ENCODE data around the gene SEC22B. TPM values are rescaled to one million over a fixed set of nuclear protein-coding genes. Genes with fewer than 3 reads are reported as not detected.
"Not testable (repeated sequence)": the region's sequence is repeated elsewhere in the genome, so short reads cannot be mapped to it uniquely, and the experiment has no call there.

Gene SEC22B
- total and polyA plus RNA-seq, 7 experiments from 2014 or later = 17.2 to 49.6 (median 29.3) TPM

- Mint-ChIP-seq H3K27ac (peak overlapping the region in 1 of 9 donors; percentile 78), H3K4me1 (peaks cover 0 to 15% (median 7%) of the 10 kb centered on the region in 7 donors), H3K4me3 (peak overlapping the region in 1 of 10 donors; percentile 70)
- H3K4me3 ChIP-seq (ENCODE audit: low read length); POLR2A ChIA-PET; CTCF ChIA-PET; H3K9me3 ChIP-seq (ENCODE audit: control insufficient read depth in 2 of 3, low read length in 3 of 3); DNase-seq; H3K9me3 Mint-ChIP-seq; H3K36me3 ChIP-seq (ENCODE audit: control insufficient read depth in 2 of 3, insufficient read depth in 3 of 3, low read length in 3 of 3); H3K27me3 Mint-ChIP-seq; intact Hi-C loops (cut with micrococcal nuclease); H3K4me1 ChIP-seq (ENCODE audit: control insufficient read depth in 2 of 2, insufficient read depth in 2 of 2, low read length in 2 of 2); H3K27ac ChIP-seq (ENCODE audit: low read depth, low read length); H3K27me3 ChIP-seq (ENCODE audit: control insufficient read depth in 2 of 2, insufficient read depth in 2 of 2, low read length in 2 of 2); H3K36me3 Mint-ChIP-seq: not testable (repeated sequence)
- ATAC-seq = peak; percentile 36
These were observed 71.0 kb downstream of the SEC22B start for GRCh38 chr1:120105288-120105687.

- H3K4me3 ChIP-seq (ENCODE audit: low read length); intact Hi-C loops (cut with micrococcal nuclease); ATAC-seq; CTCF ChIA-PET; H3K27ac ChIP-seq (ENCODE audit: low read depth, low read length); H3K9me3 ChIP-seq (ENCODE audit: control insufficient read depth in 2 of 3, low read length in 3 of 3); H3K36me3 Mint-ChIP-seq; H3K4me3 Mint-ChIP-seq; H3K27ac Mint-ChIP-seq; DNase-seq; H3K27me3 Mint-ChIP-seq; H3K9me3 Mint-ChIP-seq; H3K27me3 ChIP-seq (ENCODE audit: control insufficient read depth in 2 of 2, insufficient read depth in 2 of 2, low read length in 2 of 2); H3K4me1 ChIP-seq (ENCODE audit: control insufficient read depth in 2 of 2, insufficient read depth in 2 of 2, low read length in 2 of 2); POLR2A ChIA-PET; H3K36me3 ChIP-seq (ENCODE audit: control insufficient read depth in 2 of 3, insufficient read depth in 3 of 3, low read length in 3 of 3): not testable (repeated sequence)
- H3K4me1 Mint-ChIP-seq = peaks cover 0 to 16% (median 10%) of the 10 kb centered on the region in 7 donors
These were observed 72.6 kb downstream of the SEC22B start for GRCh38 chr1:120103768-120104167.

GRCh38 chr1:120101593-120101992 lies 74.7 kb downstream of the SEC22B start:
- H3K27me3 ChIP-seq (ENCODE audit: control insufficient read depth in 2 of 2, insufficient read depth in 2 of 2, low read length in 2 of 2); DNase-seq; H3K27me3 Mint-ChIP-seq; H3K36me3 Mint-ChIP-seq; H3K27ac Mint-ChIP-seq; H3K27ac ChIP-seq (ENCODE audit: low read depth, low read length); POLR2A ChIA-PET; CTCF ChIA-PET; H3K4me3 ChIP-seq (ENCODE audit: low read length); H3K4me1 ChIP-seq (ENCODE audit: control insufficient read depth in 2 of 2, insufficient read depth in 2 of 2, low read length in 2 of 2); H3K9me3 Mint-ChIP-seq; intact Hi-C loops (cut with micrococcal nuclease); H3K36me3 ChIP-seq (ENCODE audit: control insufficient read depth in 2 of 3, insufficient read depth in 3 of 3, low read length in 3 of 3); ATAC-seq; H3K9me3 ChIP-seq (ENCODE audit: control insufficient read depth in 2 of 3, low read length in 3 of 3); H3K4me3 Mint-ChIP-seq: not testable (repeated sequence)
- H3K4me1 Mint-ChIP-seq = peaks cover 0 to 18% (median 13%) of the 10 kb centered on the region in 7 donors

Other genes with a start within 250 kb of the SEC22B start
- gene NOTCH2, start 106.9 kb downstream of the SEC22B start, total RNA-seq = 100 to 1,000 TPM in 2 of 5 experiments, 10 to 100 TPM in 3; 63.7 to 143 (median 80.6) TPM
- gene NOTCH2, start 106.9 kb downstream of the SEC22B start, polyA plus RNA-seq = 10 to 100 TPM; 25.4 to 32.0 TPM
- 10 to 100 TPM; 30.9 to 98.5 (median 48.3) TPM for gene NBPF8, start 238.5 kb upstream of the SEC22B start, total RNA-seq
- gene NBPF8, start 238.5 kb upstream of the SEC22B start, polyA plus RNA-seq = 1 to 10 TPM; 1.7 to 4.4 TPM

Data from naive thymus-derived CD4-positive, alpha-beta T cell (primary cell).